NT2/D1 (cell line): ENCODE data around the gene ADNP2.
"Not testable (repeated sequence)": the region's sequence is repeated elsewhere in the genome, so short reads cannot be mapped to it uniquely, and the experiment has no call there.

ENCODE experiments used
- YY1 ChIP-seq: IDR thresholded peaks from 2 replicates; pipeline ENCODE4 v1.6.1; 2011; ENCODE audit not compliant: insufficient read length, insufficient read depth
- ZNF274 ChIP-seq: IDR thresholded peaks from 2 replicates; pipeline ENCODE4 v1.6.1; 2011; ENCODE audit warnings: mild to moderate bottlenecking, low read depth, low read length

- TF ChIP-seq ZNF274, YY1: not testable (repeated sequence)
These were observed 55.8 kb downstream of the ADNP2 start for GRCh38 chr18:80164727-80165355.
